Testis (tissue), 2 donors: Measurements from ENCODE around the gene TEKT5.

Experiments
- CTCF ChIP-seq, 3 experiments: fragments of 450-650 bp in 2 of 3; fragments of 200-600 bp in 1 of 3; sonication (generic) in 1 of 3; IDR thresholded peaks; one replicate each; pipeline ENCODE4 v1.5.1; 2016 to 2019; ENCODE audit warnings: antibody characterized with exemption in 3 of 3, mild to moderate bottlenecking in 2 of 3, moderate library complexity in 1 of 3
- POLR2A ChIP-seq: fragments of 450-650 bp; IDR thresholded peaks from one replicate; pipeline ENCODE4 v1.6.1; 2017; ENCODE audit warnings: antibody characterized with exemption, mild to moderate bottlenecking, moderate library complexity

- TF ChIP-seq CTCF (IDR thresholded peaks at IDR 0.05) (no peak), POLR2A (no peak)
Measured at GRCh38 chr16:10693889-10694288, 841 bp downstream of the TEKT5 start.
